GM12878 (cell line): ENCODE data around the gene GNB3. TPM values are rescaled to one million over a fixed set of nuclear protein-coding genes. Genes with fewer than 3 reads are reported as not detected.
"Not testable (repeated sequence)": the region's sequence is repeated elsewhere in the genome, so short reads cannot be mapped to it uniquely, and the experiment has no call there.

Experiments
- ATAC-seq: fragments of 200-7000 bp; cut with Tn5 transposase; 3 replicates; pipeline ENCODE4 v1.9.1; 2020; ENCODE audit warnings: mild to moderate bottlenecking, moderate library complexity
- BruUV-seq: library from RNA; stranded (reverse); fragments of 400-500 nt; replicated peaks from 2 replicates; lab custom pipeline; 2021; lab: Mats Ljungman, UMichigan
- CTCF ChIA-PET: fragments of 300-600 bp; sonication (Branson Sonifier 250); formaldehyde crosslinking; extraction: SDS; loops from one replicate; lab custom pipeline; 2021; ENCODE audit warnings: inconsistent platforms; lab: Yijun Ruan, JAX
- POLR2A ChIA-PET: fragments of 350-600 bp; formaldehyde crosslinking; extraction: SDS; loops from one replicate; lab custom pipeline; 2021; ENCODE audit warnings: inconsistent platforms; lab: Charles Lee
- RAD21 ChIA-PET: fragments of 300-600 bp; sonication (Branson Sonifier 250); formaldehyde crosslinking; loops from one replicate; lab custom pipeline; 2023; ENCODE audit warnings: antibody characterized with exemption; ENCODE audit not compliant: unreplicated experiment; lab: Charles Lee
- SMC1A ChIA-PET: fragments of 300-600 bp; sonication (Branson Sonifier 250); formaldehyde crosslinking; loops from one replicate; lab custom pipeline; 2023; ENCODE audit not compliant: unreplicated experiment, uncharacterized antibody; lab: Charles Lee
- DNase-seq: peaks from one replicate; pipeline ENCODE4 v3.0.0-alpha.2; 2011; ENCODE audit warnings: low read depth, low spot score
- FAIRE-seq: peaks from 3 replicates; lab custom pipeline; 2011; peaks lifted over from hg19 to GRCh38; lab: Jason Lieb, UNC
- H2AFZ ChIP-seq: 2 replicates; pipeline ENCODE4 v1.6.0; 2011; ENCODE audit warnings: low read depth, low read length, control low read depth; ENCODE audit not compliant: control insufficient read depth
- H3K27ac ChIP-seq: 2 replicates; pipeline ENCODE4 v1.5.1; 2011; ENCODE audit warnings: control low read depth; ENCODE audit not compliant: control insufficient read depth, insufficient read depth
- H3K27me3 ChIP-seq, 2 experiments: replicated peaks in 1 of 2; 2 replicates each; pipeline versions ENCODE4 v1.6.0 to v1.6.1; 2011; ENCODE audit warnings: low read length in 1 of 2; ENCODE audit not compliant: control insufficient read depth in 2 of 2, insufficient read depth in 2 of 2
- H3K36me3 ChIP-seq, 2 experiments: 2 replicates each; pipeline ENCODE4 v1.5.1; 2011; ENCODE audit warnings: low read length in 1 of 2; ENCODE audit not compliant: control insufficient read depth in 2 of 2, insufficient read depth in 2 of 2
- H3K4me1 ChIP-seq: 2 replicates; pipeline ENCODE4 v1.6.1; 2011; ENCODE audit warnings: mild to moderate bottlenecking, low read length, moderate library complexity, mixed read lengths; ENCODE audit not compliant: control insufficient read depth, insufficient read depth
- H3K4me2 ChIP-seq: 2 replicates; pipeline ENCODE4 v1.6.0; 2011; ENCODE audit warnings: control low read depth; ENCODE audit not compliant: control insufficient read depth, insufficient read depth
- H3K4me3 ChIP-seq: fragments of 200-600 bp; sonication (generic); 2 replicates; pipeline ENCODE4 v1.5.1; 2016
- H3K79me2 ChIP-seq: 2 replicates; pipeline ENCODE4 v1.6.0; 2011; ENCODE audit warnings: low read length; ENCODE audit not compliant: control insufficient read depth, insufficient read depth
- H3K9ac ChIP-seq: 2 replicates; pipeline ENCODE4 v1.8.0; 2011; ENCODE audit warnings: low read length, control low read depth, mixed read lengths; ENCODE audit not compliant: control insufficient read depth, insufficient read depth
- H3K9me3 ChIP-seq: replicated peaks from 3 replicates; pipeline ENCODE4 v1.5.1; 2011; ENCODE audit warnings: mild to moderate bottlenecking, low read length; ENCODE audit not compliant: control insufficient read depth, insufficient read depth
- H4K20me1 ChIP-seq: 2 replicates; pipeline ENCODE4 v1.6.0; 2011; ENCODE audit not compliant: control insufficient read depth, insufficient read depth
- BHLHE40 ChIP-seq, 2 experiments: fragments of 450-650 bp in 1 of 2; IDR thresholded peaks; 2 replicates each; pipeline ENCODE4 v1.6.1; 2011 to 2017; ENCODE audit warnings: low read depth in 2 of 2, borderline replicate concordance in 1 of 2, improper control_type of control experiment in 1 of 2, low read length in 1 of 2, mild to moderate bottlenecking in 1 of 2
- HDAC6 ChIP-seq: fragments of 200-600 bp; sonication (generic); IDR thresholded peaks from one replicate; pipeline ENCODE4 v1.8.0; 2017; ENCODE audit warnings: antibody characterized with exemption; ENCODE audit not compliant: unreplicated experiment
- HSF1 ChIP-seq: fragments of 150-350 bp; IDR thresholded peaks from 2 replicates; pipeline ENCODE4 v1.6.1; 2014; ENCODE audit warnings: mild to moderate bottlenecking, low read depth, low read length
- KDM1A ChIP-seq: fragments of 200-600 bp; sonication (generic); IDR thresholded peaks from 2 replicates; pipeline ENCODE4 v1.6.1; 2016; ENCODE audit warnings: borderline replicate concordance
- NR2F1 ChIP-seq: fragments of 450-650 bp; conservative IDR thresholded peaks from 2 replicates; pipeline ENCODE4 v1.6.1; 2017; ENCODE audit warnings: mild to moderate bottlenecking
- PAX5 ChIP-seq: IDR thresholded peaks from 2 replicates; pipeline ENCODE4 v1.6.1; 2011; ENCODE audit warnings: low read depth, low read length, borderline replicate concordance
- SP1 ChIP-seq: IDR thresholded peaks from one replicate; pipeline ENCODE4 v1.6.1; 2011; ENCODE audit warnings: low read depth, low read length
- SPI1 ChIP-seq: IDR thresholded peaks from 2 replicates; pipeline ENCODE4 v1.6.1; 2011; ENCODE audit warnings: low read depth, mild to moderate bottlenecking, low read length, moderate library complexity, borderline replicate concordance; ENCODE audit not compliant: insufficient read depth
- TCF3 ChIP-seq: IDR thresholded peaks from 2 replicates; pipeline ENCODE4 v1.6.1; 2012; ENCODE audit warnings: low read depth, mild to moderate bottlenecking, low read length, borderline replicate concordance; ENCODE audit not compliant: insufficient read depth
- YY1 ChIP-seq: IDR thresholded peaks from 2 replicates; pipeline ENCODE4 v1.6.1; 2011; ENCODE audit warnings: low read depth, mild to moderate bottlenecking, low read length
- ZBTB11 ChIP-seq: fragments of 450-650 bp; formaldehyde crosslinking; IDR thresholded peaks from 2 replicates; pipeline ENCODE4 v1.5.0; 2022; ENCODE audit warnings: mild to moderate bottlenecking, missing genetic modification characterization
- ZNF207 ChIP-seq: fragments of 450-650 bp; IDR thresholded peaks from 2 replicates; pipeline ENCODE4 v1.6.1; 2014; ENCODE audit warnings: antibody characterized with exemption, mild to moderate bottlenecking, borderline replicate concordance
- WGBS: methylation state at CpG from one replicate; pipeline ENCODE4 v1.1.6; 2016; ENCODE audit warnings: low lambda C conversion rate; ENCODE audit not compliant: insufficient replicate concordance, insufficient coverage; ENCODE audit errors: missing lambda C conversion rate; 5-methylcytosine and 5-hydroxymethylcytosine counted together
- in situ Hi-C: fragments of 300-500 bp; cut with MboI; formaldehyde crosslinking; loops from 9 replicates; pipeline ENCODE4 v1.14.3; 2018; ENCODE audit warnings: mixed read lengths
- intact Hi-C: fragments of 100-400 bp; cut with micrococcal nuclease; formaldehyde crosslinking; loops from one replicate; pipeline ENCODE4 v1.14.2; 2022; ENCODE audit not compliant: unreplicated experiment
- polyA plus RNA-seq, 11 experiments: library from polyadenylated mRNA; depleted of rRNA in 4 of 11; unstranded in 6 of 11; stranded (reverse) in 5 of 11; fragments of >200 nt; fragmentation: Nextera tagmentation in 4 of 11; fragmentation: Illumina TruSeq in 1 of 11; extraction: Ambion mirVana in 4 of 11; extraction: Trizol in 1 of 11; gene quantifications; 1 replicate in 1 of 11; 2 replicates in 10 of 11; pipeline versions ENCODE4 v1.2.1 to v1.2.3, GENCODE V29; 2011 to 2016; ENCODE audit warnings: inconsistent platforms in 2 of 11, missing spikeins in 2 of 11, low read depth in 1 of 11
- total RNA-seq, 4 experiments: library from RNA; depleted of rRNA in 3 of 4; stranded (reverse); fragments of >200 nt in 3 of 4; fragmentation: Illumina TruSeq in 1 of 4; extraction: Trizol in 1 of 4; gene quantifications; 2 replicates each; pipeline versions ENCODE4 v1.2.1 to v1.2.3, GENCODE V29; 2013 to 2021
- TF ChIP-seq, protein P1 (sequence below): IDR thresholded peaks from 2 replicates; pipeline ENCODE4 v1.6.1; 2012; ENCODE audit warnings: low read length, inconsistent platforms

The GNB3 gene
- total and polyA plus RNA-seq, 10 of the 15 experiments (the other 5 are each of a cell fraction or from before 2014, with no cell fraction given), result 0.05 to 1.1 (median 0.36) TPM

- TF ChIP-seq ZBTB11 (CRISPR knock-in tag), result peak; percentile 49; the same call in 1 of the 2 replicates
- TF ChIP-seq HDAC6, result peak; percentile 42
- TF ChIP-seq HSF1, result no peak
- 0 out of 2 replicates have a peak, but pooled peaks have one; percentile 5 for TF ChIP-seq TCF3
- TF ChIP-seq ZNF207, result 0 out of 2 replicates have a peak, but pooled peaks have one; percentile 25
- TF ChIP-seq, protein P1, sequence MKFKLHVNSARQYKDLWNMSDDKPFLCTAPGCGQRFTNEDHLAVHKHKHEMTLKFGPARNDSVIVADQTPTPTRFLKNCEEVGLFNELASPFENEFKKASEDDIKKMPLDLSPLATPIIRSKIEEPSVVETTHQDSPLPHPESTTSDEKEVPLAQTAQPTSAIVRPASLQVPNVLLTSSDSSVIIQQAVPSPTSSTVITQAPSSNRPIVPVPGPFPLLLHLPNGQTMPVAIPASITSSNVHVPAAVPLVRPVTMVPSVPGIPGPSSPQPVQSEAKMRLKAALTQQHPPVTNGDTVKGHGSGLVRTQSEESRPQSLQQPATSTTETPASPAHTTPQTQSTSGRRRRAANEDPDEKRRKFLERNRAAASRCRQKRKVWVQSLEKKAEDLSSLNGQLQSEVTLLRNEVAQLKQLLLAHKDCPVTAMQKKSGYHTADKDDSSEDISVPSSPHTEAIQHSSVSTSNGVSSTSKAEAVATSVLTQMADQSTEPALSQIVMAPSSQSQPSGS, result no peak
- TF ChIP-seq BHLHE40 (IDR thresholded peaks at IDR 0.05; ENCODE audit: borderline replicate concordance in 1 of 2, low read depth in 2 of 2, low read length in 1 of 2), result peak; percentile 3 to 17; a peak in 1 of 4 replicates
- 0 out of 2 replicates have a peak, but pooled peaks have one; percentile 15 for TF ChIP-seq YY1
- no peak for TF ChIP-seq KDM1A
- TF ChIP-seq SPI1, result peak; percentile 27; the same call in 1 of the 2 replicates
- TF ChIP-seq NR2F1, result peak; percentile 20; the same call in 1 of the 2 replicates
- TF ChIP-seq PAX5, result peak; percentile 58; the same call in 1 of the 2 replicates
- TF ChIP-seq SP1, result peak; percentile 79
Observed at GRCh38 chr12:6873094-6874014, 32.6 kb downstream of the GNB3 start, which contains the start of gene SPSB2 (continued).

- ChIA-PET SMC1A (interaction anchor here (0.6 to 4.5 kb wide), 2 partner anchors 9 to 18 kb away, joined by 3 to 41 read pairs; no protein-coding TSS in a partner anchor), POLR2A (interaction anchor here (0.6 to 5.0 kb wide), 5 partner anchors 9 to 70 kb away, joined by 4 to 52 read pairs (median 22); partner anchors contain the start of genes C12orf57, CDCA3, RNU7-1 and USP5), RAD21 (interaction anchor here (0.7 to 5.3 kb wide), 3 partner anchors 18 to 48 kb away, joined by 3 to 41 read pairs (median 37); partner anchors contain the start of genes CDCA3 and USP5), CTCF (interaction anchor here (0.6 to 8.7 kb wide), 10 partner anchors 18 to 219 kb away, joined by 3 to 121 read pairs (median 8); partner anchors contain the start of genes C1R and LPCAT3)
- in situ Hi-C loops, H3K9me3 ChIP-seq, intact Hi-C loops, FAIRE-seq, BruUV-seq, ATAC-seq, DNase-seq, H3K27me3 ChIP-seq: not testable (repeated sequence)
- 61% methylated on average over 9 of the region's 9 CpGs for WGBS
- Histone ChIP-seq H3K27ac (peak overlapping the region; percentile 59; the same call in 1 of the 2 replicates), H3K4me3 (peak overlapping the region; percentile 87; the same call in 1 of the 2 replicates), H3K9ac (peak overlapping the region; percentile 61; the same call in 1 of the 2 replicates), H2AFZ (peak overlapping the region; percentile 71), H3K36me3 (peaks cover 20 to 29% of the 10 kb centered on the region in 2 experiments), H3K79me2 (peaks cover 21% of the 10 kb centered on the region), H3K4me2 (peak overlapping the region; percentile 96), H4K20me1 (peaks cover 12% of the 10 kb centered on the region), H3K4me1 (peaks cover 28% of the 10 kb centered on the region)
Observed at GRCh38 chr12:6874015-6874368, 33.3 kb downstream of the GNB3 start.
